GM19193 (cell line): ENCODE measurements around the gene RAE1.

Experiments used
- POLR2A ChIP-seq: IDR thresholded peaks from 4 replicates; pipeline ENCODE4 v1.6.1; 2011; ENCODE audit not compliant: insufficient read depth, insufficient read length; ENCODE audit errors: extremely low read depth

The RAE1 gene

GRCh38 chr20:57398231-57398821, 47.3 kb downstream of the RAE1 start:
- peak; percentile 47 for TF ChIP-seq POLR2A

- no peak for TF ChIP-seq POLR2A
Measured at GRCh38 chr20:57398901-57399535, 48.0 kb downstream of the RAE1 start.

- peak; percentile 37 for TF ChIP-seq POLR2A
Measured at GRCh38 chr20:57399587-57400155, 48.6 kb downstream of the RAE1 start.

- TF ChIP-seq POLR2A, result no peak
Measured at GRCh38 chr20:57400231-57400701, 49.2 kb downstream of the RAE1 start.

GRCh38 chr20:57400821-57401564, 49.9 kb downstream of the RAE1 start:
- no peak for TF ChIP-seq POLR2A

- TF ChIP-seq POLR2A, result no peak
Measured at GRCh38 chr20:57401565-57401918, 50.5 kb downstream of the RAE1 start.

GRCh38 chr20:57402206-57403125, 51.4 kb downstream of the RAE1 start:
- TF ChIP-seq POLR2A, result no peak

GRCh38 chr20:57403216-57403615, 52.2 kb downstream of the RAE1 start:
- TF ChIP-seq POLR2A, result no peak

GRCh38 chr20:57404006-57404405, 53.0 kb downstream of the RAE1 start:
- TF ChIP-seq POLR2A, result no peak

GRCh38 chr20:57404419-57405072, 53.5 kb downstream of the RAE1 start:
- peak; percentile 16 for TF ChIP-seq POLR2A

GRCh38 chr20:57405236-57406016, 54.4 kb downstream of the RAE1 start:
- no peak for TF ChIP-seq POLR2A

GRCh38 chr20:57407541-57407956, 56.5 kb downstream of the RAE1 start:
- TF ChIP-seq POLR2A, result no peak

- no peak for TF ChIP-seq POLR2A
Measured at GRCh38 chr20:57408131-57408530, 57.1 kb downstream of the RAE1 start.
